ENCODE data around the gene SPEN. TPM values are rescaled to one million over a fixed set of nuclear protein-coding genes. Genes with fewer than 3 reads are reported as not detected.

The SPEN gene
- total RNA-seq, 1 experiment from 2014 or later = 58.3 TPM

DNA sequence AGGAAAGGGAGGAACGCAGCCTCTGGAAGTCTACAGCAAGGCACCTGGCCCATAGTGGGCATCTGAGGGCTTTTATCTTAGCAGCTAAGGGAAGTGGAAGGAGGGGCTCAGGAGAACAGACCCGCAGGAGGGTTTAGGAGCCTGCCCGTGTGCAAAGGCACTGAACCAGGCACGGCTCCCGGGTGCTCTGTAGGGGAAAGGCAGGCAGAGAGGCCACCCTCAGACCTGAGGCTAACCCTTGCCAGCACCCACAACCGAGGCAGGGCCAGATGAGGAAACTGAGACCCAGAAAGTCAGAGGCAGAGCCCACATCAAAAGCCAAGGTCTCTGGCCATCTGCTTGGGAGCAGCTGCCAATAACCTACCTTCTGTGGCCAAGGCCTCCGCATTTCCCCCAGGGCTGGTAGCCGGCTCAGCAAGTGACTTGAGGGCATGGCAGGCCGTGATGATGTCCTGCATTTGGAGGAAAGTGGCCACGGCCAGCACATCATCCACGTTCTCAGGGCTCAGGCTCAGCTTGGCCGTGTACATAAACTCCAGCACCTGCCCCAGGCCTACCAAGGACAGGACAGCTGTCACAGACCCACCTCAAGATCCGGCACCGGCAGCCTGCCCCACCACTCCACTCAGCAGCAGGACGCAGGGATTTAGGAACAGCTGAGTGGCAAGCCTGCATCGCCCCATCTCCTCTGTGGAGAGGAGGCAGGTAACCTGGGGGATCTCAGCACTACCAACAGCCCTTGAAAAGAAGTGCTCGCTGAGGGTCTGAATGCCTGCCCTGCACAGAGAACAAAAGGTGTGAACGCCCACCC, 99.3 kb downstream of the SPEN start:
- in situ Hi-C loops (cut with HindIII; ENCODE audit: low pct_unique_long_range_greater_than_20kb, low sequenced_read_pairs) = no loop called here

DNA sequence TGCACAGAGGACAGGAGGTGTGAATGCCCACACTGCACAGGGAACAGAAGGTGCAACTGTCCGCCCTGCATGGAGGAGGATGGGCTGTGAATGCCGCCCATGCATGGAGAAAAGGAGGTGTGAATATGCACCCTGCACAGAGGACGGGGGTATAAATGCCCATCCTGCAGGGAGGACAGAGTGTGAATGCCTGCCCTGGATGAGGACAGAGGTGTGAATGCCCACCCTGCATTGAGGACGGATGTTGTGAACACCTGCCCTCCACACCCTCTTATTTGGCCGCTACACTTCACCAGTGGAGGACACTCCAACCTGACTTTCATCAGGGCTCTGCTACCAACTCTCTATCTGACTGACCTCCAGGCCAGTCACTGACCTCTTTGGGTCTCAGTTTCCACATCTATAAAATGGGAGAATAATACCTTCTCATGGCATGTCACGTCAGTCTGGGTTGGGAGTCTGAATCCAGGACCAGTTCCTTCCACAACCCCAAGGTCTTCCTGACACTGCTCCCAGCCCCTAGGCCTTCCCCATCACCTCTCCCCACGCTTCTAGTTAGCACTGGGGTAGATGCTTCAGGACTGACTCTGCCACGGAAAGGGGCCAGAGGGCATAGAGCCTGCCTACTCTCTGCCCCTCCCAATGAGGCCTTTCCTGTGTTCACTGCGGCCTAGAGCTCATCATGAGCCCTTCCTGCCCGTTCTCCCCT, 100.0 kb downstream of the SPEN start:
- intact Hi-C loops (cut with micrococcal nuclease; ENCODE audit: unreplicated experiment) = no loop called here
- Histone ChIP-seq H3K27ac (ENCODE audit: low read length) (no peak overlapping the region), H3K9me3 (ENCODE audit: control insufficient read depth, insufficient read depth, low read depth, low read length) (no peaks in the 10 kb centered on the region), H3K27me3 (ENCODE audit: control insufficient read depth, insufficient read depth, low read length) (no peaks in the 10 kb centered on the region), H3K4me3 (ENCODE audit: low read depth in 2 of 2, low read length in 2 of 2) (no peak overlapping the region), H3K4me1 (ENCODE audit: control insufficient read depth, insufficient read depth, low read length) (peaks cover 40% of the 10 kb centered on the region), H3K36me3 (ENCODE audit: control insufficient read depth, insufficient read depth, low read length) (peaks cover 6% of the 10 kb centered on the region; the same call in 1 of the 2 replicates)
- BruUV-seq (replicated peaks) = no TSS peak
- POLR2A ChIA-PET = no interaction called here
- CTCF ChIA-PET = no interaction called here
- TF ChIP-seq, protein P1, sequence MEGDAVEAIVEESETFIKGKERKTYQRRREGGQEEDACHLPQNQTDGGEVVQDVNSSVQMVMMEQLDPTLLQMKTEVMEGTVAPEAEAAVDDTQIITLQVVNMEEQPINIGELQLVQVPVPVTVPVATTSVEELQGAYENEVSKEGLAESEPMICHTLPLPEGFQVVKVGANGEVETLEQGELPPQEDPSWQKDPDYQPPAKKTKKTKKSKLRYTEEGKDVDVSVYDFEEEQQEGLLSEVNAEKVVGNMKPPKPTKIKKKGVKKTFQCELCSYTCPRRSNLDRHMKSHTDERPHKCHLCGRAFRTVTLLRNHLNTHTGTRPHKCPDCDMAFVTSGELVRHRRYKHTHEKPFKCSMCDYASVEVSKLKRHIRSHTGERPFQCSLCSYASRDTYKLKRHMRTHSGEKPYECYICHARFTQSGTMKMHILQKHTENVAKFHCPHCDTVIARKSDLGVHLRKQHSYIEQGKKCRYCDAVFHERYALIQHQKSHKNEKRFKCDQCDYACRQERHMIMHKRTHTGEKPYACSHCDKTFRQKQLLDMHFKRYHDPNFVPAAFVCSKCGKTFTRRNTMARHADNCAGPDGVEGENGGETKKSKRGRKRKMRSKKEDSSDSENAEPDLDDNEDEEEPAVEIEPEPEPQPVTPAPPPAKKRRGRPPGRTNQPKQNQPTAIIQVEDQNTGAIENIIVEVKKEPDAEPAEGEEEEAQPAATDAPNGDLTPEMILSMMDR (IDR thresholded peaks at IDR 0.05) = no peak
- no peak for TF ChIP-seq SIN3A (IDR thresholded peaks at IDR 0.05; ENCODE audit: borderline replicate concordance, insufficient read depth, low read depth, low read length)
- TF ChIP-seq, protein P2, sequence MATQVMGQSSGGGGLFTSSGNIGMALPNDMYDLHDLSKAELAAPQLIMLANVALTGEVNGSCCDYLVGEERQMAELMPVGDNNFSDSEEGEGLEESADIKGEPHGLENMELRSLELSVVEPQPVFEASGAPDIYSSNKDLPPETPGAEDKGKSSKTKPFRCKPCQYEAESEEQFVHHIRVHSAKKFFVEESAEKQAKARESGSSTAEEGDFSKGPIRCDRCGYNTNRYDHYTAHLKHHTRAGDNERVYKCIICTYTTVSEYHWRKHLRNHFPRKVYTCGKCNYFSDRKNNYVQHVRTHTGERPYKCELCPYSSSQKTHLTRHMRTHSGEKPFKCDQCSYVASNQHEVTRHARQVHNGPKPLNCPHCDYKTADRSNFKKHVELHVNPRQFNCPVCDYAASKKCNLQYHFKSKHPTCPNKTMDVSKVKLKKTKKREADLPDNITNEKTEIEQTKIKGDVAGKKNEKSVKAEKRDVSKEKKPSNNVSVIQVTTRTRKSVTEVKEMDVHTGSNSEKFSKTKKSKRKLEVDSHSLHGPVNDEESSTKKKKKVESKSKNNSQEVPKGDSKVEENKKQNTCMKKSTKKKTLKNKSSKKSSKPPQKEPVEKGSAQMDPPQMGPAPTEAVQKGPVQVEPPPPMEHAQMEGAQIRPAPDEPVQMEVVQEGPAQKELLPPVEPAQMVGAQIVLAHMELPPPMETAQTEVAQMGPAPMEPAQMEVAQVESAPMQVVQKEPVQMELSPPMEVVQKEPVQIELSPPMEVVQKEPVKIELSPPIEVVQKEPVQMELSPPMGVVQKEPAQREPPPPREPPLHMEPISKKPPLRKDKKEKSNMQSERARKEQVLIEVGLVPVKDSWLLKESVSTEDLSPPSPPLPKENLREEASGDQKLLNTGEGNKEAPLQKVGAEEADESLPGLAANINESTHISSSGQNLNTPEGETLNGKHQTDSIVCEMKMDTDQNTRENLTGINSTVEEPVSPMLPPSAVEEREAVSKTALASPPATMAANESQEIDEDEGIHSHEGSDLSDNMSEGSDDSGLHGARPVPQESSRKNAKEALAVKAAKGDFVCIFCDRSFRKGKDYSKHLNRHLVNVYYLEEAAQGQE (IDR thresholded peaks at IDR 0.05; ENCODE audit: insufficient read depth in 1 of 2, low read depth in 2 of 2, low read length in 1 of 2) = no peak
- in situ Hi-C loops (cut with HindIII; ENCODE audit: low pct_unique_long_range_greater_than_20kb, low sequenced_read_pairs) = no loop called here
- no peak for ATAC-seq
- DNase-seq (ENCODE audit: low read depth, low spot score) = no peak

More for the DNA sequence above, 99.3 kb downstream of the SPEN start:
- Histone ChIP-seq H3K4me1 (ENCODE audit: control insufficient read depth, insufficient read depth, low read length) (peaks cover 33% of the 10 kb centered on the region), H3K27ac (ENCODE audit: low read length) (no peak overlapping the region), H3K36me3 (ENCODE audit: control insufficient read depth, insufficient read depth, low read length) (peaks cover 6% of the 10 kb centered on the region; the same call in 1 of the 2 replicates), H3K27me3 (ENCODE audit: control insufficient read depth, insufficient read depth, low read length) (no peaks in the 10 kb centered on the region), H3K9me3 (ENCODE audit: control insufficient read depth, insufficient read depth, low read depth, low read length) (no peaks in the 10 kb centered on the region), H3K4me3 (ENCODE audit: low read depth in 2 of 2, low read length in 2 of 2) (no peak overlapping the region)
- ATAC-seq = no peak
- DNase-seq (ENCODE audit: low read depth, low spot score) = no peak
- ChIA-PET CTCF (no interaction called here), POLR2A (no interaction called here)
- no TSS peak for BruUV-seq (replicated peaks)
- intact Hi-C loops (cut with micrococcal nuclease; ENCODE audit: unreplicated experiment) = no loop called here
- TF ChIP-seq, protein P1 (IDR thresholded peaks at IDR 0.05) = no peak
- TF ChIP-seq, protein P2 (IDR thresholded peaks at IDR 0.05; ENCODE audit: insufficient read depth in 1 of 2, low read depth in 2 of 2, low read length in 1 of 2) = no peak
- TF ChIP-seq SIN3A (IDR thresholded peaks at IDR 0.05; ENCODE audit: borderline replicate concordance, insufficient read depth, low read depth, low read length) = no peak
- no peak for TF ChIP-seq POLR2AphosphoS5 (IDR thresholded peaks at IDR 0.05; ENCODE audit: low read depth, low read length)
- no peak for TF ChIP-seq TCF7L2 (IDR thresholded peaks at IDR 0.05; ENCODE audit: low read depth, low read length)

Data from Panc1 (cell line).